Nephron progenitor cell (in vitro differentiated cells): ENCODE data around the gene ERO1B.
"Not testable (repeated sequence)": the region's sequence is repeated elsewhere in the genome, so short reads cannot be mapped to it uniquely, and the experiment has no call there.

Experiments
- DNase-seq: peaks from one replicate; pipeline ENCODE4 v3.0.0; 2021
- H3K27ac Mint-ChIP-seq: 2 replicates; pipeline ENCODE4 v1.8.0; 2021; ENCODE audit warnings: mild to moderate bottlenecking, moderate library complexity, mixed read lengths
- H3K27me3 Mint-ChIP-seq: 2 replicates; pipeline ENCODE4 v1.8.0; 2021; ENCODE audit warnings: mild to moderate bottlenecking, low read depth, mixed read lengths; ENCODE audit not compliant: poor library complexity
- H3K36me3 Mint-ChIP-seq: 2 replicates; pipeline ENCODE4 v1.8.0; 2021; ENCODE audit warnings: low read depth, mixed read lengths
- H3K4me1 Mint-ChIP-seq: 2 replicates; pipeline ENCODE4 v1.8.0; 2021; ENCODE audit warnings: mixed read lengths
- H3K4me3 Mint-ChIP-seq: 2 replicates; pipeline ENCODE4 v1.8.0; 2021; ENCODE audit warnings: mild to moderate bottlenecking, moderate library complexity, mixed read lengths
- H3K9me3 Mint-ChIP-seq: 2 replicates; pipeline ENCODE4 v1.8.0; 2021; ENCODE audit warnings: mild to moderate bottlenecking, moderate library complexity, mixed read lengths
- CTCF ChIP-seq: fragments of 200-600 bp; sonication (generic); IDR thresholded peaks from 2 replicates; pipeline ENCODE4 v1.5.0; 2021; ENCODE audit warnings: antibody characterized with exemption

ERO1B gene

GRCh38 chr1:236321101-236321500 is 39.3 kb upstream of the ERO1B start:
- no peak for DNase-seq
- Mint-ChIP-seq H3K4me3 (no peak overlapping the region), H3K4me1 (no peaks in the 10 kb centered on the region), H3K9me3 (peaks cover 38% of the 10 kb centered on the region), H3K27ac (no peak overlapping the region), H3K27me3 (no peaks in the 10 kb centered on the region), H3K36me3 (peaks cover 14% of the 10 kb centered on the region)
- no peak for TF ChIP-seq CTCF

- no peak overlapping the region for H3K4me3 Mint-ChIP-seq
- H3K27ac Mint-ChIP-seq, result no peak overlapping the region
Measured at GRCh38 chr1:236320671-236321070, 38.9 kb upstream of the ERO1B start.

GRCh38 chr1:236320214-236320613 is 38.5 kb upstream of the ERO1B start:
- H3K27ac Mint-ChIP-seq, result no peak overlapping the region

More at GRCh38 chr1:236320671-236321070, 38.9 kb upstream of the ERO1B start:
- no peaks in the 10 kb centered on the region for H3K4me1 Mint-ChIP-seq
- DNase-seq, result no peak
- H3K27me3 Mint-ChIP-seq, result no peaks in the 10 kb centered on the region
- no peak for TF ChIP-seq CTCF
- H3K9me3 Mint-ChIP-seq, result peaks cover 38% of the 10 kb centered on the region
- peaks cover 14% of the 10 kb centered on the region for H3K36me3 Mint-ChIP-seq

GRCh38 chr1:236316437-236316836 is 34.7 kb upstream of the ERO1B start:
- peaks cover 7% of the 10 kb centered on the region for H3K9me3 Mint-ChIP-seq
- H3K36me3 Mint-ChIP-seq, result no peaks in the 10 kb centered on the region
- no peaks in the 10 kb centered on the region for H3K27me3 Mint-ChIP-seq
- H3K4me3 Mint-ChIP-seq, result no peak overlapping the region
- no peak overlapping the region for H3K27ac Mint-ChIP-seq
- no peaks in the 10 kb centered on the region for H3K4me1 Mint-ChIP-seq
- TF ChIP-seq CTCF, result no peak
- no peak for DNase-seq

More at GRCh38 chr1:236320214-236320613, 38.5 kb upstream of the ERO1B start:
- Mint-ChIP-seq H3K36me3 (peaks cover 14% of the 10 kb centered on the region), H3K4me1 (no peaks in the 10 kb centered on the region), H3K27me3 (no peaks in the 10 kb centered on the region), H3K4me3 (no peak overlapping the region), H3K9me3 (peaks cover 38% of the 10 kb centered on the region)
- no peak for DNase-seq
- TF ChIP-seq CTCF, result no peak

- Mint-ChIP-seq H3K4me1 (no peaks in the 10 kb centered on the region), H3K36me3 (no peaks in the 10 kb centered on the region), H3K27me3 (no peaks in the 10 kb centered on the region), H3K27ac (no peak overlapping the region), H3K4me3 (no peak overlapping the region), H3K9me3 (no peaks in the 10 kb centered on the region)
- no peak for DNase-seq
- no peak for TF ChIP-seq CTCF
Measured at GRCh38 chr1:236315518-236315917, 33.8 kb upstream of the ERO1B start.

- no peak for TF ChIP-seq CTCF
- DNase-seq, result no peak
- no peaks in the 10 kb centered on the region for H3K27me3 Mint-ChIP-seq
- H3K4me1 Mint-ChIP-seq, result no peaks in the 10 kb centered on the region
- H3K36me3 Mint-ChIP-seq, result no peaks in the 10 kb centered on the region
- no peak overlapping the region for H3K27ac Mint-ChIP-seq
- H3K4me3 Mint-ChIP-seq, result no peak overlapping the region
- H3K9me3 Mint-ChIP-seq, result no peaks in the 10 kb centered on the region
Measured at GRCh38 chr1:236315092-236315491, 33.3 kb upstream of the ERO1B start.

GRCh38 chr1:236314050-236314449 is 32.3 kb upstream of the ERO1B start:
- not testable (repeated sequence) for DNase-seq, H3K36me3 Mint-ChIP-seq, H3K27ac Mint-ChIP-seq, H3K9me3 Mint-ChIP-seq, H3K4me3 Mint-ChIP-seq, H3K27me3 Mint-ChIP-seq, H3K4me1 Mint-ChIP-seq
